ENCODE results near the gene SHBG. TPM values are rescaled to one million over a fixed set of nuclear protein-coding genes. Genes with fewer than 3 reads are reported as not detected.
A peak's percentile ranks its signal among the peaks of the same experiment; 100 is the strongest.

The SHBG gene
- total RNA-seq, 4 donors from 2014 or later = 0.83 TPM; not detected in 3

DNA sequence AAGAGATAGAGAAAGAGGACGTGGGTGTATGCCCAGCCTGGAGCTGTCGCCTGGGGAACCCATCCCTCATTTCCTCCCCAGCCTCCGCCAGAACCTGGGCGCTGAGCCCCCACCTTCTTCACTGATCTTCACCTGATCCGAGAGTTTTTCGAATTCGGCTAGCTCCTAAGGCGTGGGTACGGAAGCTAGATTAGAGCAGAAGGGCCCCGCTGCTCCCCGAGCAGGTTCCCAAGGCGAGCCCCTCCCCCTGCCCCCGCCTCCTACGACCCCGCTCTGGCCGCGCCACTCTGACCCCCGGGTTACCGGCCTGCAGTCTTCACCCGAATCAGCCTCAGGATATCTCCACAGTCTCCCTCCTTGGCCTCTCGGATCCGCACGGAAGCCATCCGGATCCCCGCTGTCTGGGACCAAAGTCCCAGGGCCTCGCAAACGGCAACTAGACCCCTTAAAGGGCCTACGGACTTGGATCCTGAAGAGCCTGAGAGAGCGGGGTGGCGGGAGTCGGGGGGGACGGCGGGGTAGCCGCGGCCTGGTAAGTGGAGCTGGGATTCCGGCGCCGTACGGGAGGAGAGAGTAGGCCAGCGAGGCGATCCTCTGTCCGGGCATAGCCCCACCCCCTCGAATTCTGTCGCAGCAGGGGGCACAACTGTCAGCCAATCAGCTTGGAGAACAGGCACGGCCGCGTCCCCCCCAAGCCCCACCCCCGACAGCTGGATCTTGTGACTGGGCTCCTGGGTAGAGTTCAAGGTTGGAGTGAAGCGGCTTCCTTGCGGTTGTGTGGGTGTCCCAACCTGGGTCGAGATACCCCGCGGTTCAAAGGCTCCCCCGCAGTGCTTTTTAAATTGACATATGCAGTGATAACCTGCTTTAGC is 2.4 kb upstream of the SHBG start, which contains the start of gene SAT2:
SAT2 (minus strand) TSS at position 572 of the 872 bp plus-strand sequence; CDS start at position 386, 186 bp downstream.
- TF ChIP-seq, protein P1, sequence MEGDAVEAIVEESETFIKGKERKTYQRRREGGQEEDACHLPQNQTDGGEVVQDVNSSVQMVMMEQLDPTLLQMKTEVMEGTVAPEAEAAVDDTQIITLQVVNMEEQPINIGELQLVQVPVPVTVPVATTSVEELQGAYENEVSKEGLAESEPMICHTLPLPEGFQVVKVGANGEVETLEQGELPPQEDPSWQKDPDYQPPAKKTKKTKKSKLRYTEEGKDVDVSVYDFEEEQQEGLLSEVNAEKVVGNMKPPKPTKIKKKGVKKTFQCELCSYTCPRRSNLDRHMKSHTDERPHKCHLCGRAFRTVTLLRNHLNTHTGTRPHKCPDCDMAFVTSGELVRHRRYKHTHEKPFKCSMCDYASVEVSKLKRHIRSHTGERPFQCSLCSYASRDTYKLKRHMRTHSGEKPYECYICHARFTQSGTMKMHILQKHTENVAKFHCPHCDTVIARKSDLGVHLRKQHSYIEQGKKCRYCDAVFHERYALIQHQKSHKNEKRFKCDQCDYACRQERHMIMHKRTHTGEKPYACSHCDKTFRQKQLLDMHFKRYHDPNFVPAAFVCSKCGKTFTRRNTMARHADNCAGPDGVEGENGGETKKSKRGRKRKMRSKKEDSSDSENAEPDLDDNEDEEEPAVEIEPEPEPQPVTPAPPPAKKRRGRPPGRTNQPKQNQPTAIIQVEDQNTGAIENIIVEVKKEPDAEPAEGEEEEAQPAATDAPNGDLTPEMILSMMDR (IDR thresholded peaks at IDR 0.05) = no peak
- TF ChIP-seq POLR2A (IDR thresholded peaks at IDR 0.05) = peak; percentile 41 to 86
- intact Hi-C loops (cut with DNase I) = no loop called here
- Histone ChIP-seq H3K9me3 (no peaks in the 10 kb centered on the region), H3K4me3 (replicated peaks in 1 of 3) (peak within 1 kb of the TSS; percentile 68 to 91 (median 79)), H3K36me3 (no peaks in the 10 kb centered on the region), H3K4me1 (peaks cover 5 to 12% of the 10 kb centered on the region in 2 donors), H3K27ac (peak within 1 kb of the TSS; percentile 95 to 97 (median 95)), H3K27me3 (no peaks in the 10 kb centered on the region)
- WGBS, 2 donors = 0 to 1% methylated on average over 43 to 44 of the region's 54 CpGs
- DNase-seq = peak; percentile 96 to 97

DNA sequence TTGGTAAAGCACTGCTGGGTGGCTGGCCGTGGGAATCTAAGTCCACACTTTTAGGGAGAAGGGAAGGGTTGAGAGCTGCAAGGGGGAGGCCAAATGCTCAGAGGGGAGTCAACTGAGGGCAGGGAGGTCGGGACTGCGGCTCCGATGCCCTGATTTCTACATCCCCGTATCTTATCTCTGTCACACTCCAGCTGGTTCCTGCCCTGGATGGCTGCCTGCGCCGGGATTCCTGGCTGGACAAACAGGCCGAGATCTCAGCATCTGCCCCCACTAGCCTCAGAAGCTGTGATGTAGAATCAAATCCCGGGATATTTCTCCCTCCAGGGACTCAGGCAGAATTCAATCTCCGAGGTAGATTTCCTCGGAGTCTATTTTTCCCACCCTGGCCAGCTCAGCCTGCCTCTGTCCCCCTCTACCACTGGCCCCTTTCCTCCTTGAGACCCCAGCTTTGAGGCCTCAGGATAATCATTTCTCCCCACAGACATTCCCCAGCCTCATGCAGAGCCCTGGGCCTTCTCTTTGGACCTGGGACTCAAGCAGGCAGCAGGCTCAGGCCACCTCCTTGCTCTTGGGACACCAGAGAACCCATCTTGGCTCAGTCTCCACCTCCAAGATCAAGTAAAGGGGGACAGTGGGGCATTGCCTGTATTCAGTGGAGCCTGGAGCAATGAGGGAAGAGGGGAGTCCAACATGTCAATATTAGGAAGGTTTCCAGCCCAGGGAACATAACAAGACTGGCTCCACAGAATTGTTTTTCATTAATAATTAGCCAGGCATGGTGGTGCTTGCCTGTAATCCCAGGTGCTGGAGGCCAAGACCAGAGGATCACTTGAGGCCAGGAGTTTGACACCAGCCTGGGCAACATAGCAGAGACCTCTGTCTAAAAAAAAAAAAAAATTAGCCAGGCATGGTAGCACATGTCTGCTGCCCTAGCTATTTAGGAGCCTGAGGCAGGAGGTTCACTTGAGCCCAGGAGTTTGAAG is 1.8 kb downstream of the SHBG start:
- no peaks in the 10 kb centered on the region for H3K9me3 ChIP-seq
- intact Hi-C loops (cut with DNase I) = loop anchor here (5.0 kb wide), 1 partner anchor 56 kb away; the partner anchor contains the start of genes TP53 and WRAP53
- no peak overlapping the region for H3K4me3 ChIP-seq (replicated peaks in 1 of 3)
- no peak for DNase-seq
- H3K36me3 ChIP-seq = no peaks in the 10 kb centered on the region
- TF ChIP-seq, protein P1 (IDR thresholded peaks at IDR 0.05) = no peak
- no peak for TF ChIP-seq POLR2A (IDR thresholded peaks at IDR 0.05)
- peaks cover 3 to 7% of the 10 kb centered on the region in 2 donors for H3K4me1 ChIP-seq
- 75 to 82% methylated on average over 10 to 11 of the region's 11 CpGs for WGBS, 2 donors
- no peak overlapping the region for H3K27ac ChIP-seq
- H3K27me3 ChIP-seq = no peaks in the 10 kb centered on the region

DNA sequence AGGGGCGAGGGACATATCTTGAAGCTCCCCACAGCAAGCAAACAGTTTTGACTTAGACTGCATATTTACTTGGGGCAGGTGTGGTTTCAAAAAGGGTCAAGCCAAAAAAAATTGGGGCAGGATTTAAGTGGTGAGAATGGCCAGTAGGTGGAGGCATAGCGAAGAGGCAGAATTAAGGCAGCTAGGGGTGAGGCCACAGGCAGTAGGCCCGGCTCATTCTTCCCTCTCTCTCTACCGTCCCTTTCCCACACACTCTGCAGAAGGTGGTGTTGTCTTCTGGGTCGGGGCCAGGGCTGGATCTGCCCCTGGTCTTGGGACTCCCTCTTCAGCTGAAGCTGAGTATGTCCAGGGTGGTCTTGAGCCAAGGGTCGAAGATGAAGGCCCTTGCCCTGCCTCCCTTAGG is 2.6 kb downstream of the SHBG start:
- no peak overlapping the region for H3K4me3 ChIP-seq (replicated peaks in 1 of 3)
- no peaks in the 10 kb centered on the region for H3K27me3 ChIP-seq
- TF ChIP-seq POLR2A (IDR thresholded peaks at IDR 0.05) = no peak
- TF ChIP-seq, protein P1 (IDR thresholded peaks at IDR 0.05) = peak in 3 of 6 experiments; percentile 23 to 38 (median 38)
- H3K27ac ChIP-seq = no peak overlapping the region
- intact Hi-C loops (cut with DNase I) = loop anchor here (5.0 kb wide), 1 partner anchor 55 kb away; the partner anchor contains the start of genes TP53 and WRAP53
- WGBS, 2 donors = 53 to 56% methylated on average over 6 of the region's 6 CpGs
- peak; percentile 15 to 27 for DNase-seq
- no peaks in the 10 kb centered on the region for H3K36me3 ChIP-seq
- H3K9me3 ChIP-seq = no peaks in the 10 kb centered on the region
- peaks cover 0 to 4% of the 10 kb centered on the region in 2 donors for H3K4me1 ChIP-seq

DNA sequence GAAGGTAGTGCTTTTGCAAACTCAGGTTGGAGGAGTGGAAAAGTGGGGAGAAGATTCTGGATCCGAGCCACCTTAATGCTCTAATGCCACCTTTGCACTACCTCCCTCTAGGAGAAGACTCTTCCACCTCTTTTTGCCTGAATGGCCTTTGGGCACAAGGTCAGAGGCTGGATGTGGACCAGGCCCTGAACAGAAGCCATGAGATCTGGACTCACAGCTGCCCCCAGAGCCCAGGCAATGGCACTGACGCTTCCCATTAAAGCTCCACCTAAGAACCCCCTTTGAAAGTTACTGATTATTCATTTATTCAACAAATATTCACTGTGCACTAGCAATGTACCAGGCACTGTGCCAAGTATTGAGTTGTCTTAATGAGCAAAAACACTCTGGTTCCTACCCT is 3.2 kb downstream of the SHBG start:
- intact Hi-C loops (cut with DNase I) = loop anchor here (5.0 kb wide), 1 partner anchor 54 kb away; the partner anchor contains the start of genes TP53 and WRAP53
- 91 to 93% methylated on average over 2 of the region's 2 CpGs for WGBS, 2 donors

More for the DNA sequence above, 3.2 kb downstream of the SHBG start:
- Histone ChIP-seq H3K9me3 (no peaks in the 10 kb centered on the region), H3K4me1 (peaks cover 0 to 2% of the 10 kb centered on the region in 2 donors), H3K36me3 (no peaks in the 10 kb centered on the region), H3K4me3 (replicated peaks in 1 of 3) (no peak overlapping the region), H3K27me3 (no peaks in the 10 kb centered on the region), H3K27ac (no peak overlapping the region)
- DNase-seq = no peak
- no peak for TF ChIP-seq POLR2A (IDR thresholded peaks at IDR 0.05)
- TF ChIP-seq, protein P1 (IDR thresholded peaks at IDR 0.05) = no peak

Data from thyroid gland (tissue), 4 donors.